Osteoblast (primary cell): Measurements from ENCODE around the gene GSE1. TPM values are rescaled to one million over a fixed set of nuclear protein-coding genes. Genes with fewer than 3 reads are reported as not detected.

ENCODE experiments used
- DNase-seq: peaks from one replicate; pipeline ENCODE4 v3.0.0; 2011; ENCODE audit warnings: low spot score, mixed read lengths; ENCODE audit not compliant: insufficient read length; ENCODE audit errors: missing footprints
- H2AFZ ChIP-seq: 2 replicates; pipeline ENCODE4 v1.6.0; 2011; ENCODE audit warnings: mild to moderate bottlenecking, low read length
- H3K27ac ChIP-seq: 2 replicates; pipeline ENCODE4 v1.5.1; 2011; ENCODE audit warnings: mild to moderate bottlenecking, low read depth, low read length, moderate library complexity
- H3K27me3 ChIP-seq: 2 replicates; pipeline ENCODE4 v1.6.0; 2012; ENCODE audit warnings: mild to moderate bottlenecking, control low read depth, inconsistent platforms, low read length, moderate library complexity; ENCODE audit not compliant: insufficient read depth
- H3K36me3 ChIP-seq: 2 replicates; pipeline ENCODE4 v1.5.1; 2011; ENCODE audit warnings: mild to moderate bottlenecking, low read length, control low read depth, moderate library complexity; ENCODE audit not compliant: insufficient read depth
- H3K4me1 ChIP-seq: 2 replicates; pipeline ENCODE4 v1.5.1; 2011; ENCODE audit warnings: mild to moderate bottlenecking, low read length, control low read depth, moderate library complexity; ENCODE audit not compliant: insufficient read depth
- H3K4me2 ChIP-seq: 2 replicates; pipeline ENCODE4 v1.6.0; 2011; ENCODE audit warnings: mild to moderate bottlenecking, low read length; ENCODE audit not compliant: insufficient read depth
- H3K4me3 ChIP-seq: fragments of 200-600 bp; sonication (generic); 3 replicates; pipeline ENCODE4 v1.5.1; 2012; ENCODE audit warnings: mild to moderate bottlenecking, low read length, inconsistent platforms; ENCODE audit not compliant: insufficient read depth
- H3K79me2 ChIP-seq: 2 replicates; pipeline ENCODE4 v1.6.0; 2012; ENCODE audit warnings: mild to moderate bottlenecking, low read length, control low read depth, inconsistent platforms; ENCODE audit not compliant: insufficient read depth
- H3K9me3 ChIP-seq: 2 replicates; pipeline ENCODE4 v1.5.1; 2011; ENCODE audit warnings: low read depth, low read length, control low read depth
- H4K20me1 ChIP-seq: 2 replicates; pipeline ENCODE4 v1.6.0; 2012; ENCODE audit warnings: mild to moderate bottlenecking, low read length, control low read depth; ENCODE audit not compliant: insufficient read depth
- total RNA-seq: library from RNA; depleted of rRNA; stranded (reverse); fragments of >200 nt; gene quantifications from 2 replicates; pipeline ENCODE4 v1.2.3, GENCODE V29; 2012
- TF ChIP-seq, protein P1 (sequence below): IDR thresholded peaks from 2 replicates; pipeline ENCODE4 v1.5.1; 2011; ENCODE audit warnings: mild to moderate bottlenecking, low read depth, low read length, moderate library complexity; ENCODE audit errors: extremely low read depth

Gene GSE1
- total RNA-seq, 1 donor = 49.6 TPM

DNA sequence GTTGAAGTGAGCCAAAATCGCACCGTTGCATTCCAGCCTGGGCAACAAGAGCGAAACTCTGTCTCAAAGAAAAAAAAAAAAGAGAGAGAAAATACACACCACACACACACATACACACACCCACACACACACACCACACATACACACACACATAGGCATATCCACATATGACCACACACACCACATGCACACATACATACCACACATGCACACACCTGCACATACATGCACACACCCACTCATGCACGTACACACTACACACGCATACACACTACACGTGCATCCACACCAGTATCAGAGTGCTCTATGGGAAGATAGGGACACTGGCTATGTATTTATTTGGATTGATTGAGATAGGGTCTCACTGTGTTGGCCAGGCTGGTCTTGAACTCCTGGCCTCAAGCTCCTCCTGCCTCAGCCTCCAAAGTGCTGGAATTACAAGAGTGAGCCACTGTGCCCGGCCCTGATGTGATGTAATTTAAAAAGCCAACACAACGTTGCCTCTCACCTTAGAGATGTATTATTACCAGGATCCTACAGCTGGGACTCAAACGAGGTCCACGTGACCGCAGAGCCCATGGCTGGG, 93.4 kb downstream of the GSE1 start:
- no peak overlapping the region for H2AFZ ChIP-seq

DNA sequence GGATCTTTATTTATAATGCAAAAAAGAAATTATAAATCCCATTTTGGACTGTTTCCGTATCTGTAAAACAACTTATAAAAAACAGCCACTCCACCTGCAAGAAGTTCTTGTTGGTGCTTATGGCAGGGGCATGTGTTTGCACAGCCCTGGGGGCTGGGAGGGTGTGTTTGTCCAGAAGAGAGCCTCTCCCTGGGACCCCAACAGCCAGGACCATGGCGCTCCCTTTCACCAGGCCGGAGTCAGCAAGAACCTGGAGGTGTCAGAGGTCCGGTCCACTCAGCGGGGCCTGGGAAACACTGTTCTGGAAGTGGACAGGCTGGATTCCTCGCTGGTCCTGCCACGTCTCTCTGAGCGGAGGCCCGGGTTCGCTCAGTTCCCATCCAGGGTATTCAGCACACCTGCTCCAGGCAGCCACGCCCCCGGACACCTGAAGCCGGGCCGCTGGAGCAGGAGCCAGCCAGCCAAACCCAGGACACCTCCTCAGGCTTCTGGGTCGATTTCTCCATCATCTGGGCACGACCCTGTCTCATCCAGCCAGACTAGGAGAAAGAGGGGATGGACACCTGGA, 94.5 kb downstream of the GSE1 start:
- no peaks in the 10 kb centered on the region for H3K27me3 ChIP-seq
- no peak overlapping the region for H2AFZ ChIP-seq
- H3K79me2 ChIP-seq = no peaks in the 10 kb centered on the region
- peaks cover 3% of the 10 kb centered on the region for H3K9me3 ChIP-seq
- TF ChIP-seq, protein P1, sequence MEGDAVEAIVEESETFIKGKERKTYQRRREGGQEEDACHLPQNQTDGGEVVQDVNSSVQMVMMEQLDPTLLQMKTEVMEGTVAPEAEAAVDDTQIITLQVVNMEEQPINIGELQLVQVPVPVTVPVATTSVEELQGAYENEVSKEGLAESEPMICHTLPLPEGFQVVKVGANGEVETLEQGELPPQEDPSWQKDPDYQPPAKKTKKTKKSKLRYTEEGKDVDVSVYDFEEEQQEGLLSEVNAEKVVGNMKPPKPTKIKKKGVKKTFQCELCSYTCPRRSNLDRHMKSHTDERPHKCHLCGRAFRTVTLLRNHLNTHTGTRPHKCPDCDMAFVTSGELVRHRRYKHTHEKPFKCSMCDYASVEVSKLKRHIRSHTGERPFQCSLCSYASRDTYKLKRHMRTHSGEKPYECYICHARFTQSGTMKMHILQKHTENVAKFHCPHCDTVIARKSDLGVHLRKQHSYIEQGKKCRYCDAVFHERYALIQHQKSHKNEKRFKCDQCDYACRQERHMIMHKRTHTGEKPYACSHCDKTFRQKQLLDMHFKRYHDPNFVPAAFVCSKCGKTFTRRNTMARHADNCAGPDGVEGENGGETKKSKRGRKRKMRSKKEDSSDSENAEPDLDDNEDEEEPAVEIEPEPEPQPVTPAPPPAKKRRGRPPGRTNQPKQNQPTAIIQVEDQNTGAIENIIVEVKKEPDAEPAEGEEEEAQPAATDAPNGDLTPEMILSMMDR = no peak
- DNase-seq = peak; percentile 75
- no peaks in the 10 kb centered on the region for H4K20me1 ChIP-seq
- no peak overlapping the region for H3K4me2 ChIP-seq
- H3K4me1 ChIP-seq = no peaks in the 10 kb centered on the region
- H3K36me3 ChIP-seq = no peaks in the 10 kb centered on the region
- H3K4me3 ChIP-seq = no peak overlapping the region
- H3K27ac ChIP-seq = no peak overlapping the region

More for the DNA sequence above, 93.4 kb downstream of the GSE1 start:
- Histone ChIP-seq H3K27ac (no peak overlapping the region), H3K27me3 (no peaks in the 10 kb centered on the region), H3K36me3 (no peaks in the 10 kb centered on the region), H4K20me1 (no peaks in the 10 kb centered on the region), H3K4me2 (no peak overlapping the region), H3K9me3 (no peaks in the 10 kb centered on the region), H3K4me3 (no peak overlapping the region), H3K79me2 (no peaks in the 10 kb centered on the region), H3K4me1 (no peaks in the 10 kb centered on the region)
- TF ChIP-seq, protein P1 = no peak
- peak; percentile 79 for DNase-seq

DNA sequence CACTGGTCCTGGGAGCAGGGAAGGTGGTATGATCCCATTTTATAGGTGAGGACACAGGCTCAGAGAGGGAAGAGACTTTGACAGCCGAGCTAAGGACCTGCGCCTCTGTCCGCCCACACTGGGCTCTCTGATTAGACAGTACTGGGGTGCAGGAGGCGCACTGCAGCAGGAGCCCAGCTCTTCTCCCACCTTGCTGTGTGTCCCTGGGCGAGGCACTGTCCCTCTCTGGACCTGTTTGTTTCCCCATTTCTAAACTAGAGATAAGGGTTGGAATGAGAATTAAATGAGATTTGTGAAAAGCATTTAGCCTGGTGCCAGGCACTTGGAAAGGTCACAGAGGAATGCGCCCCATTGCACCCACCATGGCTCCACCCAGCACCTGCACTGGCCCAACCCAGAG, 95.2 kb downstream of the GSE1 start:
- H3K27me3 ChIP-seq = no peaks in the 10 kb centered on the region
- peak; percentile 14 for DNase-seq
- no peaks in the 10 kb centered on the region for H4K20me1 ChIP-seq
- no peaks in the 10 kb centered on the region for H3K36me3 ChIP-seq
- no peaks in the 10 kb centered on the region for H3K4me1 ChIP-seq
- no peaks in the 10 kb centered on the region for H3K79me2 ChIP-seq
- H3K4me3 ChIP-seq = no peak overlapping the region
- peaks cover 3% of the 10 kb centered on the region for H3K9me3 ChIP-seq
- H2AFZ ChIP-seq = no peak overlapping the region
- TF ChIP-seq, protein P1 = no peak
- no peak overlapping the region for H3K27ac ChIP-seq
- H3K4me2 ChIP-seq = no peak overlapping the region

GRCh38 chr16:85709766-85710585, 96.9 kb downstream of the GSE1 start:
- peak; percentile 73 for DNase-seq

More at GRCh38 chr16:85709766-85710585, 96.9 kb downstream of the GSE1 start:
- Histone ChIP-seq H3K9me3 (peaks cover 3% of the 10 kb centered on the region), H3K4me3 (no peak overlapping the region), H3K27ac (no peak overlapping the region), H3K27me3 (no peaks in the 10 kb centered on the region), H4K20me1 (no peaks in the 10 kb centered on the region), H3K4me2 (no peak overlapping the region), H3K4me1 (no peaks in the 10 kb centered on the region), H2AFZ (no peak overlapping the region), H3K36me3 (no peaks in the 10 kb centered on the region), H3K79me2 (no peaks in the 10 kb centered on the region)
- TF ChIP-seq, protein P1 = no peak
